ENCODE results near the gene JARID2.
A peak's percentile ranks its signal among the peaks of the same experiment; 100 is the strongest.

Gene JARID2

GRCh38 chr6:15462717-15463525, 217.1 kb downstream of the JARID2 start:
- TF ChIP-seq, protein P1, sequence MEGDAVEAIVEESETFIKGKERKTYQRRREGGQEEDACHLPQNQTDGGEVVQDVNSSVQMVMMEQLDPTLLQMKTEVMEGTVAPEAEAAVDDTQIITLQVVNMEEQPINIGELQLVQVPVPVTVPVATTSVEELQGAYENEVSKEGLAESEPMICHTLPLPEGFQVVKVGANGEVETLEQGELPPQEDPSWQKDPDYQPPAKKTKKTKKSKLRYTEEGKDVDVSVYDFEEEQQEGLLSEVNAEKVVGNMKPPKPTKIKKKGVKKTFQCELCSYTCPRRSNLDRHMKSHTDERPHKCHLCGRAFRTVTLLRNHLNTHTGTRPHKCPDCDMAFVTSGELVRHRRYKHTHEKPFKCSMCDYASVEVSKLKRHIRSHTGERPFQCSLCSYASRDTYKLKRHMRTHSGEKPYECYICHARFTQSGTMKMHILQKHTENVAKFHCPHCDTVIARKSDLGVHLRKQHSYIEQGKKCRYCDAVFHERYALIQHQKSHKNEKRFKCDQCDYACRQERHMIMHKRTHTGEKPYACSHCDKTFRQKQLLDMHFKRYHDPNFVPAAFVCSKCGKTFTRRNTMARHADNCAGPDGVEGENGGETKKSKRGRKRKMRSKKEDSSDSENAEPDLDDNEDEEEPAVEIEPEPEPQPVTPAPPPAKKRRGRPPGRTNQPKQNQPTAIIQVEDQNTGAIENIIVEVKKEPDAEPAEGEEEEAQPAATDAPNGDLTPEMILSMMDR (IDR thresholded peaks at IDR 0.05; ENCODE audit: low read depth, low read length) = no peak
- no peak overlapping the region for H3K4me3 ChIP-seq (ENCODE audit: low read depth, low read length)

DNA sequence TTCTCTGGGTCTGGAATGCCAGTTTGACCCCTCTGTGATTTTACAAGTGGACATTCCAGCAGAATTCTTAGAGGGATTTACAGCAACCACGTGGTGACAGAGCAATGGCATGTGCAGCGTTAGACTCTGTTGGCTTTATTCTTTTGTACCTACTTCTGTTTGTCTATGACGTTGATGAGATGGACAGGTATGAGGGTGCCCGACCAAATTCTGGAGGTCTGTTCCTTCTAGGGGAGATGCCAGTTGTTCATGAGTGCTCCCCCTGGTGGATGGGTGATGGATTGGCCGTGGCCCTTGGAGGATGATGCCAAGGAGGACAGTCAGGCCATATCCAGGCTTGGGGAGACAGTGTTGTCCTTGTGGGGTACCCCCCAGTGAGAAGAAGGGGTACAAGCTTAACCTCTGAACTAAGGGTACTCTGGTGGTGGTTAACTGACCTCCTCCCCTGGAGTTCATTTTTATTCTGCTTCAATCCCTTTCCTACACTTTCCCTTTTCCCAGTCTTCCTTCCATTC, 218.4 kb downstream of the JARID2 start:
- H3K4me3 ChIP-seq (ENCODE audit: low read depth, low read length) = no peak overlapping the region
- TF ChIP-seq, protein P1 (IDR thresholded peaks at IDR 0.05; ENCODE audit: low read depth, low read length) = peak; percentile 57

GRCh38 chr6:15465212-15465611, 219.3 kb downstream of the JARID2 start:
- no peak overlapping the region for H3K4me3 ChIP-seq (ENCODE audit: low read depth, low read length)
- TF ChIP-seq, protein P1 (IDR thresholded peaks at IDR 0.05; ENCODE audit: low read depth, low read length) = no peak

DNA sequence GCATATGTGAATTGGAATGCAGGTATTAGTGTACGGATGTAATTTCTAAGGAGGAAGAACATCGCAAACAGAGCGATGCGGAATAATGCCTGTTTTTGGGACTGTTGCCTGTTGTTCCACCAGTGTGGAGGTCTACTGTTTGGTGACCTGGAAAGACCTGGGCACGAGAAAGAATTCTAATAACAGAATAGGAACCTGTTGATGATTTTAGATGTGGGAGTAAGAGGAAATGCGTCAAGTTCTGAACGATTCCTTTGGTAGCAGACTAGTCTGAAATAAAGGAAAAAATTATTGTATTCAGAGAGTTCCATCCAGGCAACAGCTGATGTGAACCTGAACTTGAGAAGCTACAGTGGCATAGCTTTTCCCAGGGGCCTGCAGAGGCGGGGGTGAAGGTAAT, 224.9 kb downstream of the JARID2 start:
- TF ChIP-seq, protein P1 (IDR thresholded peaks at IDR 0.05; ENCODE audit: low read depth, low read length) = no peak
- no peak overlapping the region for H3K4me3 ChIP-seq (ENCODE audit: low read depth, low read length)

DNA sequence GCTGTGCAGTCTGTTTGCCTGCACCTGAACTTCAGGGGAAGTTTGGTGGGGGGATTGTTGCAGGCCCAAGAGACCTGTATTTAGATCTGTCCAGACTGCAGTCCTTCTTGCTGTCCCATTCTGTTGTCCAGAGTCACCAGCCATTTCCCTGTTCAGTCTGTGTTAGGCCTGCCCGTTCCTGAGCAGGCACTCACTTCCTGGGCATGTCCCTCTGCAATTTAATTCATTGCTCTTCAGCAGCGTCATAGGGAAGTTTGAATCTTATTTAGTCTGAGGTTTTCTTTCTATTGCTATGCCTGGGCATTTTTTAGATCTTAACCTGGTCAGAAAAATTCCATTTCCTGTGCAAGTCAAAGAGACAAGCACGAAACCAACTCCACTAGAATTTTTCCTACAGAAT, 226.8 kb downstream of the JARID2 start:
- H3K4me3 ChIP-seq (ENCODE audit: low read depth, low read length) = no peak overlapping the region
- TF ChIP-seq, protein P1 (IDR thresholded peaks at IDR 0.05; ENCODE audit: low read depth, low read length) = no peak

GRCh38 chr6:15473174-15473573, 227.3 kb downstream of the JARID2 start:
- TF ChIP-seq, protein P1 (IDR thresholded peaks at IDR 0.05; ENCODE audit: low read depth, low read length) = no peak
- no peak overlapping the region for H3K4me3 ChIP-seq (ENCODE audit: low read depth, low read length)

- TF ChIP-seq, protein P1 (IDR thresholded peaks at IDR 0.05; ENCODE audit: low read depth, low read length) = no peak
- no peak overlapping the region for H3K4me3 ChIP-seq (ENCODE audit: low read depth, low read length)
These were observed 227.9 kb downstream of the JARID2 start for GRCh38 chr6:15473741-15474161.
